NCI-H510A treated with DMSO at 0.1 percent for 48 hours (cell line): ENCODE results near the gene NDUFA8.

Experiments
- DNase-seq: peaks from one replicate; lab custom pipeline; 2025; lab: John Stamatoyannopoulos, UW

The NDUFA8 gene

DNA sequence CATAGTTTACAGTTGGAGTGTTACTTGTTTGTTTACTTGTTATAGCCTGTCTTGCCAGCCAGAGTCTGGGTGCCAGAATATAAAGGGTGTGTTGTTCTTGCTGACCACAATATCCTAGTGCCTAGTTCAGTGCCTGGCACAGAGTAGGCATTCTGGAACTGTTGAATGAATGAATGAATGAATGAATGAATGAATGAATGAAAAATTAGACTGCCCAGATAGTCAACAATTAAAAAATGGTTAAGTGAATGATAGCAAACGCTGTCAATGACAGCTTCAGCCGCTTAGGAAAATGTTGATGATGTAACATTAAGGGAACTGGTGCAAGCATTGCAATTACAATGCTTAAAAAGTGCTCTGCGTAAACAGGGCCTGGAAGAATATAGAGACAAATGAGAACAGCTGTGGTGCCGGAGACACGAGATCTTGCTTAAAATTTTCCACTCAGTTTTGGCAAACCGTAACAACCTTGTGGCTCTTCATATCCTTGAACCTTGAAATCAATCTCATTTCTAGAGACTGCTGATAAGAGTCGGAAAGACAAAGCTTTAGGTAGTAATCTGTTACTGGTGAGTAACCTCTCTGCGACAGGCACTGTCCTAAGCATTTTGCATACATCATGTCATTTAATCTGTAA, 61.8 kb downstream of the NDUFA8 start:
- DNase-seq: no peak

DNA sequence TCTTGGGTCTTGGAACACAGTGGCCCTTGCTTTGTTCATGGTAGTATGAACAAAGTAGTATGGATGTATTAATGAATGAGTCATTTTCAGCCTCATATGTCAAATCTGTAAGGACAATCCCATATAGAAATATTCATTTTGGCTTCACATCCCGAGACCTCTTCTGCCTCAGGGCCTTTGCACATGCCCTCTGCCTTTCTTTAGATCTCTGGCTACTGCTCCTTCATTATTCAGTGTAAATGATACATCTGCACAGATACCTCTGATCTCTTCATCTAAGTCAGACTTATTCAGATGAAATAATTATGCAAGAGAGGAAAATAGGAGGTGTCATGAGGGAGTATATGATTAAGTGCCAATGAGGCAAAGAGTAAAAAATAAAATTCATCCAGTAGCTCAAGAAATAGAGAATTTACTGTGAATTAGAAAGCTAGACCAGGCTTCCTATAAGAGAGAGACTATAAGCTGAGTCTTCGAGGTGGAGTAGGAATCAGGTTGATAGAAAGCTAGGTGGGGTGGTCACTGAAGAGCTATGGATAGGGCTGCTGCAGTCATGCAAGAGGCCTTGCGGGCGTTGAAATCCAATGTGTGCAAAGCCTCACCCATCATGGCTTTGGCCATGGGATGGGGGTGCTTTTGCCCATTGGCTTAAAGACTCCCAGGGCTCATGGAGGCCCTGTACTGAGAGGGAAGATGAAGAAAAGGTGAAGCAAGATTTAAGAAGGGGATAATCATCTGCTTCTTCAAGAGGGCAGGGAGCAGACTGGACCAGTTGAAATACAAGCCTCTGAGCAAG, 62.8 kb downstream of the NDUFA8 start:
- no peak for DNase-seq

DNA sequence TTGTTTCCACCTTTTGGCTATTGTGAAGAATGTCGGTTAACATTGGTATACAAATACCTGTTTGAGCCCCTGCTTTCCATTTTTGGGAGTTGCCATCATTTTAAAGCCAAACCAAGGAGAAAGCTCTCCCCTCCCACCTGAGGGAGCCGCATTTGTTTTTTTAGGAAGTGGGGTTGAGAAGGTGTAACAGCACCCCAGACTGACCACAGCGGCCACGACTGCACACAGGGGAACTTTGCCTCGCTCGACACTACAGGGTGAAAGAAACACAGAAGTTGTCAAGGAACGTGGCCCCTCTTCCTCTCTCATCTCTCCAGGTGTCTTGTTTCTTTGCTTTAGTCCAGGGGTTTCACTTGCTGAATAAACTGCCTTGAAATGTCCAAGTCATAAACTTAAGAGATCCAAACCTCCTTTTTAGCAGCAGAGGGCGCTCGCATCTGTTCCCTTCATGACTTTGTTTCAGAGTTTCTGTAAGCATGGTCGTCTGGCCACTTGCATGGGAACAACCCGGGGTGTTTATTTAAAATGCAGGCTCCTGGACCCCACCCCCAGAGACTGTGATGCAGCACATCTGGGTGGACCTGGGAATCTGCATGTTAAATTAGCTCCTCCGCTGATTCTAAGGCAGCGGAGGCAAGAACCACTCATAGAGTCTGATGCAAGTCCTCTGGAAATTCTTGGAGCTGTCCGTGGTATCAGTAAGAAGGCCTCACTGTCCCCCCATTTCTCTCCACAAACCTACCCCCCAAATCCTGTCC, 64.4 kb downstream of the NDUFA8 start:
- peak; percentile 57 for DNase-seq
